CD14-positive monocyte (primary cell): Measurements from ENCODE around the gene DOCK1. TPM values are rescaled to one million over a fixed set of nuclear protein-coding genes. Genes with fewer than 3 reads are reported as not detected.

Source experiments
- DNase-seq, 3 donors: peaks; one replicate each; pipeline ENCODE4 v3.0.0-alpha.2; 2011 to 2022
- H2AFZ ChIP-seq: 2 replicates; pipeline ENCODE4 v1.6.0; 2012; ENCODE audit warnings: mild to moderate bottlenecking, low read depth, low read length, inconsistent platforms; ENCODE audit not compliant: insufficient read depth, poor library complexity, severe bottlenecking
- H3K27ac ChIP-seq, 2 donors: 1 replicate in 1 of 2; 2 replicates in 1 of 2; pipeline ENCODE4 v1.5.1; 2012 to 2013; ENCODE audit warnings: low read length in 2 of 2, control low read depth in 1 of 2, inconsistent platforms in 1 of 2, low read depth in 1 of 2, mild to moderate bottlenecking in 1 of 2
- H3K27me3 ChIP-seq, 2 donors: one replicate each; pipeline versions ENCODE4 v1.6.0 to v1.6.1; 2011 to 2013; ENCODE audit warnings: low read length in 2 of 2; ENCODE audit not compliant: control insufficient read depth in 2 of 2, insufficient read depth in 2 of 2
- H3K36me3 ChIP-seq, 2 donors: replicated peaks in 1 of 2; 1 replicate in 1 of 2; 2 replicates in 1 of 2; pipeline versions ENCODE4 v1.5.1 to v1.6.1; 2012 to 2013; ENCODE audit warnings: low read length in 2 of 2, control low read depth in 1 of 2, inconsistent platforms in 1 of 2, mild to moderate bottlenecking in 1 of 2; ENCODE audit not compliant: insufficient read depth in 2 of 2, control insufficient read depth in 1 of 2
- H3K4me1 ChIP-seq, 2 donors: 1 replicate in 1 of 2; 2 replicates in 1 of 2; pipeline versions ENCODE4 v1.5.1 to v1.6.1; 2012 to 2013; ENCODE audit warnings: low read length in 2 of 2, control low read depth in 1 of 2, inconsistent platforms in 1 of 2, mild to moderate bottlenecking in 1 of 2, moderate library complexity in 1 of 2; ENCODE audit not compliant: insufficient read depth in 2 of 2, control insufficient read depth in 1 of 2
- H3K4me2 ChIP-seq: replicated peaks from 2 replicates; pipeline ENCODE3; 2012; ENCODE audit warnings: low read length, moderate library complexity, mild to moderate bottlenecking; ENCODE audit not compliant: poor library complexity, severe bottlenecking; ENCODE audit errors: extremely low read depth
- H3K4me3 ChIP-seq, 3 experiments: fragments of 200-600 bp in 1 of 3; sonication (generic) in 1 of 3; replicated peaks in 1 of 3; 1 replicate in 2 of 3; 2 replicates in 1 of 3; pipeline ENCODE4 v1.5.1; 2011 to 2013; ENCODE audit warnings: low read length in 3 of 3, mild to moderate bottlenecking in 3 of 3, control low read depth in 2 of 3, low read depth in 2 of 3, inconsistent platforms in 1 of 3, moderate library complexity in 1 of 3
- H3K79me2 ChIP-seq: 2 replicates; pipeline ENCODE4 v1.6.0; 2012; ENCODE audit warnings: mild to moderate bottlenecking, control low read depth, inconsistent platforms, low read length, moderate library complexity; ENCODE audit not compliant: insufficient read depth
- H3K9ac ChIP-seq: 2 replicates; pipeline ENCODE4 v1.6.0; 2017; ENCODE audit warnings: low read length, mild to moderate bottlenecking; ENCODE audit not compliant: insufficient read depth, poor library complexity, severe bottlenecking
- H3K9me3 ChIP-seq, 2 donors: replicated peaks in 1 of 2; 1 replicate in 1 of 2; 2 replicates in 1 of 2; pipeline versions ENCODE4 v1.5.1 to v1.6.1; 2012 to 2013; ENCODE audit warnings: low read length in 2 of 2, control low read depth in 1 of 2; ENCODE audit not compliant: control insufficient read depth in 1 of 2, insufficient read depth in 1 of 2
- H4K20me1 ChIP-seq: 2 replicates; pipeline ENCODE4 v1.6.0; 2012; ENCODE audit warnings: mild to moderate bottlenecking, low read length, control low read depth, moderate library complexity; ENCODE audit not compliant: insufficient read depth
- H3K27ac Mint-ChIP-seq, 7 donors: one replicate each; pipeline ENCODE4 v1.8.0; 2020; ENCODE audit warnings: mild to moderate bottlenecking in 7 of 7, mixed read lengths in 7 of 7, moderate library complexity in 6 of 7, inconsistent platforms in 2 of 7
- H3K27me3 Mint-ChIP-seq, 3 donors: one replicate each; pipeline ENCODE4 v1.8.0; 2021 to 2022; ENCODE audit warnings: low read depth in 3 of 3, mild to moderate bottlenecking in 3 of 3, mixed read lengths in 3 of 3, moderate library complexity in 3 of 3, inconsistent platforms in 1 of 3
- H3K36me3 Mint-ChIP-seq, 2 donors: one replicate each; pipeline ENCODE4 v1.8.0; 2020; ENCODE audit warnings: mixed read lengths in 2 of 2, inconsistent platforms in 1 of 2, mild to moderate bottlenecking in 1 of 2
- H3K4me1 Mint-ChIP-seq: one replicate; pipeline ENCODE4 v1.8.0; 2020; ENCODE audit warnings: mild to moderate bottlenecking, mixed read lengths
- H3K4me3 Mint-ChIP-seq, 2 donors: one replicate each; pipeline ENCODE4 v1.8.0; 2020; ENCODE audit warnings: mild to moderate bottlenecking in 2 of 2, mixed read lengths in 2 of 2, moderate library complexity in 1 of 2
- H3K9me3 Mint-ChIP-seq, 7 donors: one replicate each; pipeline ENCODE4 v1.8.0; 2020 to 2022; ENCODE audit warnings: mixed read lengths in 7 of 7, mild to moderate bottlenecking in 6 of 7, moderate library complexity in 6 of 7, inconsistent platforms in 2 of 7
- WGBS: methylation state at CpG from one replicate; pipeline ENCODE4 v1.1.5; 2013; ENCODE audit warnings: missing lambda C conversion rate; ENCODE audit not compliant: insufficient coverage; 5-methylcytosine and 5-hydroxymethylcytosine counted together
- intact Hi-C, 2 donors: fragments of 100-400 bp; cut with micrococcal nuclease; formaldehyde crosslinking; loops; one replicate each; pipeline versions ENCODE4 v1.15.0 to v1.15.1; 2023
- polyA plus RNA-seq, 3 donors: library from polyadenylated mRNA; depleted of rRNA in 1 of 3; unstranded in 2 of 3; stranded (reverse) in 1 of 3; fragments of 300-500 nt in 2 of 3; fragments of >200 nt in 1 of 3; fragmentation: Illumina TruSeq in 2 of 3; gene quantifications; 1 replicate in 2 of 3; 2 replicates in 1 of 3; pipeline ENCODE4 v1.2.3, GENCODE V29; 2012 to 2021
- TF ChIP-seq, protein P1 (sequence below): fragments of 200-600 bp; IDR thresholded peaks from one replicate; pipeline ENCODE4 v1.8.0; 2022; ENCODE audit warnings: antibody characterized with exemption, mild to moderate bottlenecking

The DOCK1 gene
- polyA plus RNA-seq, 3 donors = 0.31 to 0.35 TPM; not detected in 1

DNA sequence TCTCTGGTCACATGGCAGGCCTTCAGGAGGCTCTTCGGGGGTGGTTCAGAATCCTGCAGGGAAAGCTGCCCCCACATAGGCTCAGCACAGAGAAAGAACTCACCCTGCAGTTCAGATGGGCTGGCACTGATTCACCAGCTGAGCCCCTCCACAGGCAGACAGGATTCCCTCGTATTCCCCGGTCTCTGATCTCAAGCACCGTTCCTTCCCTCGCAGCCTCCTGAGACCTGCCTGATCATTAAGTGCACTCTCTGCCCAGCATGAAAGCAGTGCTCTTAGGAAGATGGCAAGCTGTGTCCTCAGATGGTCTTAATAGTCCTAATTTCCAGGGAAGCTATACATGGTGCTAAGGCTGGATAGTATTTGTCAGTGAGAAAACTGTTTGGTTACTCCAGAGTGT lies 565.7 kb downstream of the DOCK1 start:
- no peak overlapping the region for H3K4me3 ChIP-seq
- intact Hi-C loops = no loop called here
- H3K4me1 Mint-ChIP-seq = no peaks in the 10 kb centered on the region
- no peaks in the 10 kb centered on the region for H3K4me1 ChIP-seq
- H3K9me3 ChIP-seq = no peaks in the 10 kb centered on the region
- peaks cover 0 to 6% (median 1%) of the 10 kb centered on the region in 7 donors for H3K9me3 Mint-ChIP-seq
- no peak overlapping the region for H3K9ac ChIP-seq
- H4K20me1 ChIP-seq = no peaks in the 10 kb centered on the region
- no peak overlapping the region for H3K4me3 Mint-ChIP-seq
- WGBS = 85% methylated on average over 5 of the region's 5 CpGs
- peaks cover 3 to 8% (median 3%) of the 10 kb centered on the region in 3 donors for H3K27me3 Mint-ChIP-seq
- no peaks in the 10 kb centered on the region for H3K79me2 ChIP-seq
- TF ChIP-seq, protein P1, sequence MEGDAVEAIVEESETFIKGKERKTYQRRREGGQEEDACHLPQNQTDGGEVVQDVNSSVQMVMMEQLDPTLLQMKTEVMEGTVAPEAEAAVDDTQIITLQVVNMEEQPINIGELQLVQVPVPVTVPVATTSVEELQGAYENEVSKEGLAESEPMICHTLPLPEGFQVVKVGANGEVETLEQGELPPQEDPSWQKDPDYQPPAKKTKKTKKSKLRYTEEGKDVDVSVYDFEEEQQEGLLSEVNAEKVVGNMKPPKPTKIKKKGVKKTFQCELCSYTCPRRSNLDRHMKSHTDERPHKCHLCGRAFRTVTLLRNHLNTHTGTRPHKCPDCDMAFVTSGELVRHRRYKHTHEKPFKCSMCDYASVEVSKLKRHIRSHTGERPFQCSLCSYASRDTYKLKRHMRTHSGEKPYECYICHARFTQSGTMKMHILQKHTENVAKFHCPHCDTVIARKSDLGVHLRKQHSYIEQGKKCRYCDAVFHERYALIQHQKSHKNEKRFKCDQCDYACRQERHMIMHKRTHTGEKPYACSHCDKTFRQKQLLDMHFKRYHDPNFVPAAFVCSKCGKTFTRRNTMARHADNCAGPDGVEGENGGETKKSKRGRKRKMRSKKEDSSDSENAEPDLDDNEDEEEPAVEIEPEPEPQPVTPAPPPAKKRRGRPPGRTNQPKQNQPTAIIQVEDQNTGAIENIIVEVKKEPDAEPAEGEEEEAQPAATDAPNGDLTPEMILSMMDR = no peak
- no peak for DNase-seq
- H3K36me3 ChIP-seq = no peaks in the 10 kb centered on the region
- H3K36me3 Mint-ChIP-seq = no peaks in the 10 kb centered on the region
- no peak overlapping the region for H3K27ac Mint-ChIP-seq
- H3K27me3 ChIP-seq = no peaks in the 10 kb centered on the region
- no peak overlapping the region for H2AFZ ChIP-seq
- no peak overlapping the region for H3K27ac ChIP-seq
- H3K4me2 ChIP-seq = no peak overlapping the region

DNA sequence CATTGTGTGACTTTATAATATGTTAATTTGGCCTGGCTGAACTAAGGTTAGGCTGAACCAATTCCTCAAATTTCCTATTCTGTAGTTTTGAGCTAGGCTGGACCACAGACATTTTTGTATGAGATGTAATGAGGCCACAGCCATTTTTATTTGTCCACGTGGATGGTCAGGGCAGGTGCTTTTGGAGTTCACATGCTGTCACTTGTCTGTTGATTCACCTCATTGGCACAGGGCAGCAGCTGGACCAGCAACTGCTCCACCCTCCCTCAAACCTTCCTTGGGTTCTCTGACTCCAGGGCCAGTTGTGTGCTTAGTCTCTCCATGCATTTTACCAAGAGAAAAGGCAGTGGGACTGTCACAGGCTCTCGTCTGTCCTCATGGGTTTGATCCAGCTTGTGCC lies 567.7 kb downstream of the DOCK1 start:
- no peak overlapping the region for H3K27ac Mint-ChIP-seq
- Histone ChIP-seq H3K79me2 (no peaks in the 10 kb centered on the region), H3K4me3 (no peak overlapping the region), H3K4me1 (no peaks in the 10 kb centered on the region), H2AFZ (no peak overlapping the region), H3K9ac (no peak overlapping the region), H3K36me3 (no peaks in the 10 kb centered on the region), H3K27me3 (no peaks in the 10 kb centered on the region), H4K20me1 (no peaks in the 10 kb centered on the region), H3K9me3 (no peaks in the 10 kb centered on the region), H3K27ac (no peak overlapping the region), H3K4me2 (no peak overlapping the region)
- DNase-seq = no peak
- intact Hi-C loops = no loop called here
- 100% methylated on average over 2 of the region's 2 CpGs for WGBS
- peaks cover 0 to 9% (median 1%) of the 10 kb centered on the region in 7 donors for H3K9me3 Mint-ChIP-seq
- H3K4me3 Mint-ChIP-seq = no peak overlapping the region
- H3K4me1 Mint-ChIP-seq = no peaks in the 10 kb centered on the region
- TF ChIP-seq, protein P1 = no peak
- H3K27me3 Mint-ChIP-seq = peaks cover 3 to 8% (median 4%) of the 10 kb centered on the region in 3 donors
- no peaks in the 10 kb centered on the region for H3K36me3 Mint-ChIP-seq
